Measurements from ENCODE around the gene TIGD3. TPM values are rescaled to one million over a fixed set of nuclear protein-coding genes. Genes with fewer than 3 reads are reported as not detected.
A peak's percentile ranks its signal among the peaks of the same experiment; 100 is the strongest.

Gene TIGD3
- total and polyA plus RNA-seq, 2 of the 13 experiments (the other 11 are each of a cell fraction or from before 2014, with no cell fraction given): 0.49 to 4.9 TPM

- no peak for TF ChIP-seq JUN (CRISPR knock-in tag; IDR thresholded peaks at IDR 0.05)
- no peak for TF ChIP-seq ZNF792 (CRISPR knock-in tag; IDR thresholded peaks at IDR 0.05)
- no peak for TF ChIP-seq ZBED4 (CRISPR knock-in tag; IDR thresholded peaks at IDR 0.05; ENCODE audit: borderline replicate concordance)
- TF ChIP-seq NR2F6 (IDR thresholded peaks at IDR 0.05): no peak
- TF ChIP-seq NR2F6 (CRISPR knock-in tag; IDR thresholded peaks at IDR 0.05): no peak
- no peak for TF ChIP-seq MIER3 (CRISPR knock-in tag; IDR thresholded peaks at IDR 0.05; ENCODE audit: borderline replicate concordance)
- TF ChIP-seq ZNF275 (CRISPR knock-in tag; IDR thresholded peaks at IDR 0.05; ENCODE audit: borderline replicate concordance): no peak
- TF ChIP-seq ZNF513 (CRISPR knock-in tag; conservative IDR thresholded peaks at IDR 0.05): no peak
- peak; percentile 43; the same call in 1 of the 2 replicates for TF ChIP-seq PATZ1 (CRISPR knock-in tag; IDR thresholded peaks at IDR 0.05)
- TF ChIP-seq ZBTB25 (CRISPR knock-in tag; IDR thresholded peaks at IDR 0.05): no peak
These were observed 23.8 kb downstream of the TIGD3 start (continued) for GRCh38 chr11:65378208-65378927.
